Mesendoderm (in vitro differentiated cells): ENCODE measurements around the gene CALD1.

ENCODE experiments used
- DNase-seq: peaks from one replicate; pipeline ENCODE4 v3.0.0; 2013
- H2AK5ac ChIP-seq: 2 replicates; pipeline ENCODE4 v1.6.1; 2013; ENCODE audit warnings: low read length, inconsistent platforms
- H2BK120ac ChIP-seq: 2 replicates; pipeline ENCODE4 v1.6.1; 2013; ENCODE audit warnings: low read depth, mild to moderate bottlenecking, low read length, moderate library complexity, mixed read lengths
- H2BK15ac ChIP-seq: replicated peaks from 2 replicates; pipeline ENCODE4 v1.6.1; 2013; ENCODE audit warnings: low read depth, mild to moderate bottlenecking, moderate library complexity
- H2BK5ac ChIP-seq: 2 replicates; pipeline ENCODE4 v1.6.1; 2013; ENCODE audit warnings: low read length, inconsistent platforms
- H3K18ac ChIP-seq: 2 replicates; pipeline ENCODE4 v1.6.1; 2013; ENCODE audit warnings: mild to moderate bottlenecking, low read length, mixed read lengths
- H3K23ac ChIP-seq: one replicate; pipeline ENCODE4 v1.6.1; 2013; ENCODE audit warnings: low read length
- H3K27ac ChIP-seq: 2 replicates; pipeline ENCODE4 v1.5.1; 2013; ENCODE audit warnings: low read depth, mild to moderate bottlenecking, inconsistent platforms, low read length, moderate library complexity
- H3K27me3 ChIP-seq: 2 replicates; pipeline ENCODE4 v1.6.1; 2013; ENCODE audit warnings: low read length, control low read depth, mild to moderate bottlenecking, inconsistent platforms; ENCODE audit not compliant: insufficient read depth, poor library complexity
- H3K36me3 ChIP-seq: 2 replicates; pipeline ENCODE4 v1.6.1; 2013; ENCODE audit warnings: low read length, inconsistent platforms; ENCODE audit not compliant: control insufficient read depth, insufficient read depth
- H3K4ac ChIP-seq: one replicate; pipeline ENCODE4 v1.6.1; 2013; ENCODE audit warnings: low read depth, mild to moderate bottlenecking, low read length, moderate library complexity
- H3K4me1 ChIP-seq: 2 replicates; pipeline ENCODE4 v1.6.1; 2013; ENCODE audit warnings: low read depth, low read length, inconsistent platforms; ENCODE audit not compliant: control insufficient read depth
- H3K4me2 ChIP-seq: 2 replicates; pipeline ENCODE4 v1.6.1; 2013; ENCODE audit warnings: low read length
- H3K4me3 ChIP-seq: 2 replicates; pipeline ENCODE4 v1.5.1; 2013; ENCODE audit warnings: mild to moderate bottlenecking, low read length
- H3K56ac ChIP-seq: one replicate; pipeline ENCODE4 v1.6.1; 2013; ENCODE audit warnings: low read length
- H3K79me1 ChIP-seq: 2 replicates; pipeline ENCODE4 v1.6.1; 2013; ENCODE audit warnings: low read length, inconsistent platforms
- H3K79me2 ChIP-seq: 2 replicates; pipeline ENCODE4 v1.6.1; 2013; ENCODE audit warnings: mild to moderate bottlenecking, low read length; ENCODE audit not compliant: control insufficient read depth, insufficient read depth
- H3K9ac ChIP-seq: 2 replicates; pipeline ENCODE4 v1.6.1; 2013; ENCODE audit warnings: low read length, inconsistent platforms
- H4K5ac ChIP-seq: one replicate; pipeline ENCODE4 v1.6.1; 2013; ENCODE audit warnings: low read length
- H4K8ac ChIP-seq: one replicate; pipeline ENCODE4 v1.6.1; 2013; ENCODE audit warnings: low read depth, mild to moderate bottlenecking, control low read depth, low read length, moderate library complexity
- WGBS: extraction: QIAGEN DNeasy Blood & Tissue Kit; methylation state at CpG from one replicate; pipeline ENCODE4 v1.1.7; 2013; ENCODE audit warnings: low lambda C conversion rate, missing lambda C conversion rate; ENCODE audit not compliant: insufficient coverage; ENCODE audit errors: extremely low coverage; 5-methylcytosine and 5-hydroxymethylcytosine counted together

Gene CALD1

DNA sequence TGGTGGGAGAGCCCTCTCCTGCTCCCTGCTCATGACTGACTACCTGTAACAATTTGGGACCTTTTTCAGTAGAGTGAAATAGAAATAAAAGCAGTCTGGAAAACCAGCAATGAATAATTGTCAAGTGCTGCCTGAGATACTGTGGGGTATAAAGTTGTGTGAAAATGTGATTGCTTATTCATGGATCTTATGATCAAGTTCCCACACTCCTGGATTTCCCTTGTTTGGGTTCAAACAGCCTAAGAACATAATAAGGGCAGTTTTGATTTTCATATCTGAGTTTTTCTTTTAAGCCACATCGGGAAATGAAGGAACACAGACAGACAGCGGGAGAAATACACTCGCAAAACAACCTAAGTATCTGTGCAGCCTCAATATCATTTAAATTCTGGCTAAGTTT, 52.9 kb downstream of the CALD1 start:
- H3K4me1 ChIP-seq: no peaks in the 10 kb centered on the region
- no peak overlapping the region for H2BK5ac ChIP-seq
- no CpG with 5 or more reads among the region's 3 CpGs for WGBS
- H2AK5ac ChIP-seq: no peak overlapping the region
- no peaks in the 10 kb centered on the region for H3K36me3 ChIP-seq
- no peak overlapping the region for H3K23ac ChIP-seq
- no peak overlapping the region for H3K4ac ChIP-seq
- no peak overlapping the region for H2BK120ac ChIP-seq
- no peak overlapping the region for H3K27ac ChIP-seq
- no peak overlapping the region for H4K5ac ChIP-seq
- no peak overlapping the region for H3K56ac ChIP-seq
- no peak overlapping the region for H3K4me3 ChIP-seq
- H2BK15ac ChIP-seq: no peak overlapping the region
- H3K79me2 ChIP-seq: peaks cover 30% of the 10 kb centered on the region
- H3K4me2 ChIP-seq: no peak overlapping the region
- H3K18ac ChIP-seq: no peak overlapping the region
- no peak overlapping the region for H4K8ac ChIP-seq
- DNase-seq: no peak
- peaks cover 2% of the 10 kb centered on the region for H3K79me1 ChIP-seq
- H3K27me3 ChIP-seq: no peaks in the 10 kb centered on the region
- no peak overlapping the region for H3K9ac ChIP-seq

GRCh38 chr7:134834689-134835462, 55.4 kb downstream of the CALD1 start:
- H3K4me3 ChIP-seq: no peak overlapping the region
- H3K36me3 ChIP-seq: no peaks in the 10 kb centered on the region
- no peak overlapping the region for H2BK5ac ChIP-seq
- H3K4me1 ChIP-seq: no peaks in the 10 kb centered on the region
- H2AK5ac ChIP-seq: no peak overlapping the region
- no peaks in the 10 kb centered on the region for H3K27me3 ChIP-seq
- H3K4ac ChIP-seq: no peak overlapping the region
- no peak overlapping the region for H3K18ac ChIP-seq
- H2BK15ac ChIP-seq: no peak overlapping the region
- peaks cover 19% of the 10 kb centered on the region for H3K79me2 ChIP-seq
- no peak overlapping the region for H3K9ac ChIP-seq
- no peak overlapping the region for H3K23ac ChIP-seq
- peaks cover 2% of the 10 kb centered on the region for H3K79me1 ChIP-seq
- H3K4me2 ChIP-seq: no peak overlapping the region
- H4K5ac ChIP-seq: no peak overlapping the region
- H3K56ac ChIP-seq: no peak overlapping the region
- H4K8ac ChIP-seq: no peak overlapping the region
- WGBS: no CpG with 5 or more reads among the region's 3 CpGs
- H2BK120ac ChIP-seq: no peak overlapping the region
- no peak overlapping the region for H3K27ac ChIP-seq
- DNase-seq: peak; percentile 57

GRCh38 chr7:134835463-134835823, 56.0 kb downstream of the CALD1 start:
- H2BK120ac ChIP-seq: no peak overlapping the region
- no CpG with 5 or more reads among the region's 4 CpGs for WGBS
- no peak overlapping the region for H4K8ac ChIP-seq
- no peak overlapping the region for H3K4me2 ChIP-seq
- H2BK5ac ChIP-seq: no peak overlapping the region
- no peak overlapping the region for H3K18ac ChIP-seq
- H3K23ac ChIP-seq: no peak overlapping the region
- no peak overlapping the region for H3K9ac ChIP-seq
- peaks cover 18% of the 10 kb centered on the region for H3K79me2 ChIP-seq
- no peak overlapping the region for H3K27ac ChIP-seq
- DNase-seq: no peak
- no peak overlapping the region for H2BK15ac ChIP-seq
- no peak overlapping the region for H2AK5ac ChIP-seq
- H3K4me1 ChIP-seq: no peaks in the 10 kb centered on the region
- no peak overlapping the region for H3K4me3 ChIP-seq
- H3K4ac ChIP-seq: no peak overlapping the region
- no peak overlapping the region for H3K56ac ChIP-seq
- H3K79me1 ChIP-seq: peaks cover 2% of the 10 kb centered on the region
- H3K27me3 ChIP-seq: no peaks in the 10 kb centered on the region
- no peak overlapping the region for H4K5ac ChIP-seq
- H3K36me3 ChIP-seq: no peaks in the 10 kb centered on the region

GRCh38 chr7:134836447-134836846, 57.0 kb downstream of the CALD1 start:
- H3K4me1 ChIP-seq: no peaks in the 10 kb centered on the region
- no peak overlapping the region for H3K56ac ChIP-seq
- no peak overlapping the region for H3K18ac ChIP-seq
- no peak for DNase-seq
- no peak overlapping the region for H3K4ac ChIP-seq
- no peak overlapping the region for H4K8ac ChIP-seq
- WGBS: no CpG with 5 or more reads among the region's 6 CpGs
- no peak overlapping the region for H4K5ac ChIP-seq
- no peak overlapping the region for H3K9ac ChIP-seq
- H3K79me2 ChIP-seq: peaks cover 19% of the 10 kb centered on the region
- H3K79me1 ChIP-seq: peaks cover 2% of the 10 kb centered on the region
- H3K27me3 ChIP-seq: no peaks in the 10 kb centered on the region
- no peak overlapping the region for H2BK15ac ChIP-seq
- H3K23ac ChIP-seq: no peak overlapping the region
- H3K27ac ChIP-seq: no peak overlapping the region
- H3K4me2 ChIP-seq: no peak overlapping the region
- H2BK120ac ChIP-seq: no peak overlapping the region
- no peak overlapping the region for H2AK5ac ChIP-seq
- no peak overlapping the region for H3K4me3 ChIP-seq
- no peak overlapping the region for H2BK5ac ChIP-seq
- no peaks in the 10 kb centered on the region for H3K36me3 ChIP-seq

- Histone ChIP-seq H2BK5ac (no peak overlapping the region), H3K4me2 (no peak overlapping the region), H3K4me1 (no peaks in the 10 kb centered on the region), H3K79me2 (peaks cover 16% of the 10 kb centered on the region), H3K9ac (no peak overlapping the region), H2BK120ac (no peak overlapping the region), H3K56ac (no peak overlapping the region), H2BK15ac (no peak overlapping the region), H3K27ac (no peak overlapping the region), H3K23ac (no peak overlapping the region), H3K27me3 (no peaks in the 10 kb centered on the region), H4K8ac (no peak overlapping the region), H3K18ac (no peak overlapping the region), H3K4me3 (no peak overlapping the region), H4K5ac (no peak overlapping the region), H2AK5ac (no peak overlapping the region), H3K36me3 (no peaks in the 10 kb centered on the region), H3K79me1 (peaks cover 1% of the 10 kb centered on the region), H3K4ac (no peak overlapping the region)
- no peak for DNase-seq
These were observed 59.9 kb downstream of the CALD1 start for GRCh38 chr7:134839298-134839697.

- Histone ChIP-seq H3K4me1 (no peaks in the 10 kb centered on the region), H3K9ac (no peak overlapping the region), H3K18ac (peak overlapping the region; percentile 3), H3K79me1 (peaks cover 1% of the 10 kb centered on the region), H3K27ac (no peak overlapping the region), H3K23ac (no peak overlapping the region), H3K4me2 (no peak overlapping the region), H4K8ac (no peak overlapping the region), H3K36me3 (no peaks in the 10 kb centered on the region), H2BK5ac (no peak overlapping the region), H3K4me3 (no peak overlapping the region), H3K79me2 (peaks cover 9% of the 10 kb centered on the region), H4K5ac (no peak overlapping the region), H2AK5ac (no peak overlapping the region), H2BK15ac (no peak overlapping the region), H3K27me3 (no peaks in the 10 kb centered on the region), H3K56ac (no peak overlapping the region), H3K4ac (no peak overlapping the region), H2BK120ac (no peak overlapping the region)
- DNase-seq: no peak
These were observed 62.6 kb downstream of the CALD1 start for GRCh38 chr7:134842062-134842461.
